IMR-90 (cell line): Measurements from ENCODE around the gene PSMD6. TPM values are rescaled to one million over a fixed set of nuclear protein-coding genes. Genes with fewer than 3 reads are reported as not detected.

Experiments
- ATAC-seq: fragments of 200-7000 bp; cut with Tn5 transposase; 2 replicates; pipeline ENCODE4 v1.9.1; 2020; ENCODE audit warnings: low read depth, mild to moderate bottlenecking, moderate library complexity
- BruUV-seq: library from RNA; stranded (reverse); fragments of 400-500 nt; replicated peaks from 2 replicates; lab custom pipeline; 2021; lab: Mats Ljungman, UMichigan
- CTCF ChIA-PET: fragments of 300-600 bp; formaldehyde crosslinking; extraction: SDS; loops from one replicate; lab custom pipeline; 2021; ENCODE audit warnings: antibody characterized with exemption; lab: Yijun Ruan, JAX
- POLR2A ChIA-PET: fragments of 300-600 bp; sonication (Branson Sonifier 250); formaldehyde crosslinking; loops from one replicate; lab custom pipeline; 2022; ENCODE audit warnings: antibody characterized with exemption; ENCODE audit not compliant: unreplicated experiment; lab: Charles Lee
- DNase-seq: peaks from one replicate; pipeline ENCODE4 v3.0.0; 2013
- H2AFZ ChIP-seq: replicated peaks from 2 replicates; pipeline ENCODE3; 2013; ENCODE audit warnings: low read length, mild to moderate bottlenecking; ENCODE audit not compliant: poor library complexity
- H2AK5ac ChIP-seq: 2 replicates; pipeline ENCODE4 v1.6.1; 2013; ENCODE audit warnings: low read depth, low read length, inconsistent platforms
- H2AK9ac ChIP-seq: replicated peaks from 2 replicates; pipeline ENCODE3; 2013; ENCODE audit warnings: mild to moderate bottlenecking, low read depth, low read length, moderate library complexity; ENCODE audit not compliant: poor library complexity
- H2BK120ac ChIP-seq: 2 replicates; pipeline ENCODE4 v1.6.1; 2013; ENCODE audit warnings: low read depth, low read length, inconsistent platforms
- H2BK15ac ChIP-seq: 3 replicates; pipeline ENCODE4 v1.6.1; 2013; ENCODE audit warnings: low read depth, low read length, inconsistent platforms
- H2BK20ac ChIP-seq: 2 replicates; pipeline ENCODE4 v1.6.1; 2013; ENCODE audit warnings: low read depth, mild to moderate bottlenecking, inconsistent platforms, low read length, moderate library complexity
- H2BK5ac ChIP-seq: 2 replicates; pipeline ENCODE4 v1.6.1; 2013; ENCODE audit warnings: mild to moderate bottlenecking, low read depth, low read length, inconsistent platforms; ENCODE audit not compliant: poor library complexity, severe bottlenecking
- H3K14ac ChIP-seq: replicated peaks from 2 replicates; pipeline ENCODE4 v1.6.1; 2013; ENCODE audit warnings: low read depth, low read length, inconsistent platforms
- H3K18ac ChIP-seq: 2 replicates; pipeline ENCODE4 v1.6.1; 2013; ENCODE audit warnings: low read depth, low read length, control low read depth
- H3K23ac ChIP-seq: 2 replicates; pipeline ENCODE4 v1.6.1; 2013; ENCODE audit warnings: low read depth, low read length, inconsistent platforms
- H3K27ac ChIP-seq: 2 replicates; pipeline ENCODE4 v1.5.1; 2013; ENCODE audit warnings: mild to moderate bottlenecking, control low read depth, low read length; ENCODE audit not compliant: insufficient read depth
- H3K27me3 ChIP-seq: 2 replicates; pipeline ENCODE4 v1.6.1; 2013; ENCODE audit warnings: low read length; ENCODE audit not compliant: control insufficient read depth, insufficient read depth
- H3K36me3 ChIP-seq: 2 replicates; pipeline ENCODE4 v1.6.1; 2013; ENCODE audit warnings: low read length, mixed read lengths; ENCODE audit not compliant: control insufficient read depth, insufficient read depth
- H3K4ac ChIP-seq: 2 replicates; pipeline ENCODE4 v1.6.1; 2013; ENCODE audit warnings: low read depth, low read length, inconsistent platforms
- H3K4me1 ChIP-seq: 2 replicates; pipeline ENCODE4 v1.6.1; 2013; ENCODE audit warnings: low read length, mixed read lengths; ENCODE audit not compliant: control insufficient read depth, insufficient read depth
- H3K4me2 ChIP-seq: 2 replicates; pipeline ENCODE4 v1.6.1; 2013; ENCODE audit warnings: low read depth, mild to moderate bottlenecking, control low read depth, low read length, moderate library complexity
- H3K4me3 ChIP-seq: 2 replicates; pipeline ENCODE4 v1.5.1; 2013; ENCODE audit warnings: low read depth, mild to moderate bottlenecking, control low read depth, low read length, moderate library complexity; ENCODE audit not compliant: insufficient read depth
- H3K56ac ChIP-seq: 2 replicates; pipeline ENCODE4 v1.6.1; 2013; ENCODE audit warnings: low read length, inconsistent platforms; ENCODE audit not compliant: insufficient read depth; ENCODE audit errors: extremely low read depth
- H3K79me1 ChIP-seq, 2 experiments: 2 replicates each; pipeline ENCODE4 v1.6.1; 2013; ENCODE audit warnings: low read length in 2 of 2, inconsistent platforms in 1 of 2, low read depth in 1 of 2
- H3K9ac ChIP-seq: 2 replicates; pipeline ENCODE4 v1.6.1; 2013; ENCODE audit warnings: low read depth, low read length, control low read depth
- H3K9me1 ChIP-seq: 2 replicates; pipeline ENCODE4 v1.6.1; 2013; ENCODE audit warnings: low read length, inconsistent platforms; ENCODE audit not compliant: insufficient read depth
- H3K9me3 ChIP-seq: 2 replicates; pipeline ENCODE4 v1.6.1; 2013; ENCODE audit warnings: low read length; ENCODE audit not compliant: control insufficient read depth, insufficient read depth
- H4K20me1 ChIP-seq: 2 replicates; pipeline ENCODE4 v1.6.1; 2013; ENCODE audit warnings: low read length, inconsistent platforms; ENCODE audit not compliant: insufficient read depth
- H4K5ac ChIP-seq: 2 replicates; pipeline ENCODE4 v1.6.1; 2013; ENCODE audit warnings: mild to moderate bottlenecking, low read depth, low read length, control low read depth
- H4K8ac ChIP-seq, 2 experiments: 2 replicates each; pipeline ENCODE4 v1.6.1; 2013; ENCODE audit warnings: low read depth in 2 of 2, low read length in 2 of 2, control low read depth in 1 of 2, inconsistent platforms in 1 of 2
- H4K91ac ChIP-seq: 2 replicates; pipeline ENCODE4 v1.6.1; 2013; ENCODE audit warnings: low read depth, low read length, inconsistent platforms; ENCODE audit not compliant: insufficient read depth
- FOS ChIP-seq: fragments of 150-350 bp; IDR thresholded peaks from 2 replicates; pipeline ENCODE4 v1.6.1; 2016; ENCODE audit warnings: low read depth, low read length
- NFE2L2 ChIP-seq: fragments of 150-350 bp; IDR thresholded peaks from 2 replicates; pipeline ENCODE4 v1.6.1; 2016; ENCODE audit warnings: low read depth, mild to moderate bottlenecking, low read length
- POLR2A ChIP-seq: IDR thresholded peaks from 2 replicates; pipeline ENCODE4 v1.6.1; 2012; ENCODE audit warnings: mild to moderate bottlenecking, low read depth, low read length
- RCOR1 ChIP-seq: IDR thresholded peaks from 2 replicates; pipeline ENCODE4 v1.6.1; 2012; ENCODE audit warnings: mild to moderate bottlenecking, low read length, improper control_type of control experiment; ENCODE audit not compliant: insufficient replicate concordance
- WGBS, 2 experiments: methylation state at CpG; one replicate each; pipeline versions ENCODE4 v1.1.5 to v1.1.7; 2013; ENCODE audit warnings: missing lambda C conversion rate in 2 of 2; ENCODE audit not compliant: insufficient read length in 1 of 2; ENCODE audit errors: extremely low coverage in 2 of 2; 5-methylcytosine and 5-hydroxymethylcytosine counted together
- dilution Hi-C: fragments of 300-500 bp; cut with HindIII; formaldehyde crosslinking; loops from one replicate; pipeline ENCODE4 v1.14.3; 2018; ENCODE audit warnings: low sequenced_read_pairs; ENCODE audit not compliant: unreplicated experiment
- in situ Hi-C: fragments of 300-500 bp; cut with MboI; formaldehyde crosslinking; loops from 3 replicates; pipeline ENCODE4 v1.14.3; 2019; ENCODE audit warnings: low sequenced_read_pairs, inconsistent platforms, mixed read lengths
- intact Hi-C: fragments of 100-400 bp; cut with micrococcal nuclease; formaldehyde crosslinking; loops from 2 replicates; pipeline ENCODE4 v1.10.0; 2022
- polyA plus RNA-seq, 3 experiments: library from polyadenylated mRNA; depleted of rRNA; stranded (reverse); fragments of >200 nt; gene quantifications; 2 replicates each; pipeline ENCODE4 v1.2.3, GENCODE V29; 2012; ENCODE audit warnings: low replicate concordance in 1 of 3
- total RNA-seq: library from RNA; depleted of rRNA; stranded (reverse); fragments of >200 nt; gene quantifications from 2 replicates; pipeline ENCODE4 v1.2.3, GENCODE V29; 2012
- TF ChIP-seq, protein P1 (sequence below): fragments of 150-350 bp; IDR thresholded peaks from 2 replicates; pipeline ENCODE4 v1.6.1; 2016; ENCODE audit warnings: low read depth, mild to moderate bottlenecking, low read length, moderate library complexity, borderline replicate concordance

Gene PSMD6
- total and polyA plus RNA-seq, 2 of the 4 experiments (the other 2 are of a cell fraction): 86.6 to 91.8 TPM

DNA sequence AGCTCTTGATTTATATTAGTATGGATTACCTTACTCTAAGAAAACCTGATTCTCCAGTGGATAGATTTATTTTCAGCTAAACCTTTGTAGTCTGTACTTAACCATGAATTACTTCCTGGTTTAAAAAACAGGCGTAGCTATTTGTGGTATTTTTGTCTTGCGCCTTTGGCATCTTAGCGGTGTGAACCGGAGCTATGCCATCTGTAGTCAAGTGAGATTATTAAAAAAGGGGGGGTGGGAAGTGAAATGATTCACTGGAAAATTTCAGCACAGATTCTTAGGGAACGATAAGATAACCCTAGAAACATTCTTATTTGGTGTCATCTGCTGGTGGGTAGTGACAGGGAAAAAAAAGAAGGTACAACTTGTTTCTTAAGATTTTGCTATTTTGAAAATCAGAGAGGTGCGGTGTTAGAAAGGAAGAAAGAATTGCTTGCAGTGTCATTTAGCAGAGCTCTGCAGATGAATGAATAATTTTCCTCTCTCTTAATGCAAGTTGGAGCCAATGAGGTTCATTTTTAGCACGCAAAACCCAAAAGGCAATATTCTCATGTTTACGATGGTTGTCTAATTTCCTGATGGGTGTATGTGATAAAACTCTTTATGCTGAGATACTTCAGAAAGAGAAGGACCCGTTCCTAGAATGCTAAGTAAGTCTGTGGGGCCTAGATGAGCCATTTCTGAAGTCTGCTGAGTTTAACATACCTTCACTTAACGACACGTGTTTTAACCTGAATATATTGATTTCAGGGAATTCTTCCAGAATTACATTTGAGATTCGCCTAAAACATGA lies 44.0 kb downstream of the PSMD6 start (continued):
- TF ChIP-seq POLR2A (no peak), NFE2L2 (no peak)

DNA sequence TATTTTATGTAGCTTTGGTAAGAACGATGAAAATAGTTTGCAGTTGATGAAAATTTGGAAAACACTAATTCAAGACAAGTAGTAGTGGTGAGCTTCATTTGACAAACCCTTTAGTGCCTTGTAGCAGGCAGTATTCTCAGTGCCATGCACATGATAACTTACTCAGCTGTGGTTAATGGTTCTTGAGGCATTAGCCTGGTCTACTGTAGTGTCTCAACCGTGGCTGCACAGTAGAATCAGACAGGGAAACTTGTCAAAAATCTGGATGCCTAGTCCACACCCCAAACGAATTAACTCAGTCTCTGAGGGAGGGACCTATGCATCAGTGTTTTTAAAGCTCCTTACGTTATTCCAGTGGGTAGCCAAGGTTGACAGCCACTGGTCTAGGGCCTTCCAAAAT lies 45.4 kb downstream of the PSMD6 start:
- BruUV-seq: no TSS peak
- H3K27me3 ChIP-seq: no peaks in the 10 kb centered on the region
- H3K18ac ChIP-seq: no peak overlapping the region; the same call in 1 of the 2 replicates
- no peak overlapping the region; the same call in 1 of the 2 replicates for H3K14ac ChIP-seq
- H2AK9ac ChIP-seq: no peak overlapping the region
- H2BK20ac ChIP-seq: no peak overlapping the region
- ChIA-PET POLR2A (no interaction called here), CTCF (interaction anchor here (1.2 to 2.5 kb wide), 4 partner anchors 15 to 20 kb away, joined by 4 to 14 read pairs (median 8); no protein-coding TSS in a partner anchor)
- H3K4me1 ChIP-seq: peaks cover 16% of the 10 kb centered on the region
- H4K20me1 ChIP-seq: peaks cover 9% of the 10 kb centered on the region; the same call in 1 of the 2 replicates
- 100% methylated on average over 1 of the region's 4 CpGs; no CpG with 5 or more reads in 1 of the 2 experiments for WGBS, 2 experiments
- peaks cover 25% of the 10 kb centered on the region for H3K9me1 ChIP-seq
- no peak overlapping the region for H3K4me2 ChIP-seq
- H2BK120ac ChIP-seq: no peak overlapping the region
- H3K4ac ChIP-seq: no peak overlapping the region
- H3K27ac ChIP-seq: no peak overlapping the region
- dilution Hi-C loops (no loop called here), intact Hi-C loops (loop anchor here (5.0 kb wide), 1 partner anchor 116 kb away; the partner anchor contains the start of genes ATXN7 and THOC7), in situ Hi-C loops (loop anchor here (25.0 kb wide), 1 partner anchor 1366 kb away; no protein-coding TSS in a partner anchor)
- no peak overlapping the region for H4K8ac ChIP-seq
- H2AFZ ChIP-seq: no peak overlapping the region
- DNase-seq: no peak
- peak overlapping the region; percentile 35; the same call in 1 of the 2 replicates for H4K5ac ChIP-seq
- H3K9me3 ChIP-seq: no peaks in the 10 kb centered on the region
- TF ChIP-seq FOS (no peak), NFE2L2 (no peak), RCOR1 (no peak)
- TF ChIP-seq, protein P1, sequence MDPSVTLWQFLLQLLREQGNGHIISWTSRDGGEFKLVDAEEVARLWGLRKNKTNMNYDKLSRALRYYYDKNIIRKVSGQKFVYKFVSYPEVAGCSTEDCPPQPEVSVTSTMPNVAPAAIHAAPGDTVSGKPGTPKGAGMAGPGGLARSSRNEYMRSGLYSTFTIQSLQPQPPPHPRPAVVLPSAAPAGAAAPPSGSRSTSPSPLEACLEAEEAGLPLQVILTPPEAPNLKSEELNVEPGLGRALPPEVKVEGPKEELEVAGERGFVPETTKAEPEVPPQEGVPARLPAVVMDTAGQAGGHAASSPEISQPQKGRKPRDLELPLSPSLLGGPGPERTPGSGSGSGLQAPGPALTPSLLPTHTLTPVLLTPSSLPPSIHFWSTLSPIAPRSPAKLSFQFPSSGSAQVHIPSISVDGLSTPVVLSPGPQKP: no peak
- ATAC-seq: no peak
- H3K4me3 ChIP-seq: no peak overlapping the region
- peak overlapping the region; percentile 38; the same call in 1 of the 2 replicates for H3K23ac ChIP-seq
- H2BK5ac ChIP-seq: no peak overlapping the region
- H3K79me1 ChIP-seq: peaks cover 69 to 76% of the 10 kb centered on the region in 2 experiments
- no peak overlapping the region for H2AK5ac ChIP-seq
- no peak overlapping the region for H3K9ac ChIP-seq
- no peak overlapping the region for H3K56ac ChIP-seq
- no peak overlapping the region; the same call in 2 of the 3 replicates for H2BK15ac ChIP-seq
- peaks cover 25% of the 10 kb centered on the region for H3K36me3 ChIP-seq
- no peak overlapping the region for H4K91ac ChIP-seq
